Measurements from ENCODE around the gene PJA2. TPM values are rescaled to one million over a fixed set of nuclear protein-coding genes. Genes with fewer than 3 reads are reported as not detected.

The PJA2 gene
- total and polyA plus RNA-seq, 4 donors = 17.5 to 148 (median 61.3) TPM

GRCh38 chr5:109451146-109451545 lies 41.4 kb upstream of the PJA2 start:
- 37 to 68% methylated on average over 1 of the region's 1 CpG for whole genome bisulfite sequencing, 2 donors
- no peak for ATAC-seq (ENCODE audit: insufficient read depth, low FRiP score)
- H3K9me3 ChIP-seq (ENCODE audit: control insufficient read depth in 4 of 4, insufficient read depth in 3 of 4, low read length in 3 of 4) = peaks cover 0 to 2% (median 0%) of the 10 kb centered on the region in 4 donors
- no peak for TF ChIP-seq CTCF (IDR thresholded peaks at IDR 0.05; ENCODE audit: control extremely low read depth, extremely low read depth)
- H3K36me3 ChIP-seq (ENCODE audit: control insufficient read depth in 4 of 4, insufficient read depth in 4 of 4, low read length in 4 of 4) = no peaks in the 10 kb centered on the region
- no peak overlapping the region for H3K27ac ChIP-seq (ENCODE audit: low read depth in 1 of 2, low read length in 1 of 2)
- H3K4me3 ChIP-seq = no peak overlapping the region
- DNase-seq = no peak
- H3K27me3 ChIP-seq (ENCODE audit: control insufficient read depth in 3 of 3, insufficient read depth in 3 of 3, low read length in 2 of 3) = no peaks in the 10 kb centered on the region
- peaks cover 2 to 17% (median 15%) of the 10 kb centered on the region in 5 donors for H3K4me1 ChIP-seq (ENCODE audit: control insufficient read depth in 5 of 5, insufficient read depth in 5 of 5, low read length in 5 of 5)
- no peak overlapping the region for H3K9ac ChIP-seq (ENCODE audit: insufficient read depth in 1 of 2, low read length in 2 of 2)

- no peaks in the 10 kb centered on the region for H3K27me3 ChIP-seq (ENCODE audit: control insufficient read depth in 3 of 3, insufficient read depth in 3 of 3, low read length in 2 of 3)
- TF ChIP-seq CTCF (IDR thresholded peaks at IDR 0.05; ENCODE audit: control extremely low read depth, extremely low read depth) = no peak
- WGBS, 2 donors = 62 to 75% methylated on average over 12 of the region's 12 CpGs
Measured at GRCh38 chr5:109450129-109450877, 40.5 kb upstream of the PJA2 start.

GRCh38 chr5:109448838-109449237 lies 39.1 kb upstream of the PJA2 start:
- Histone ChIP-seq H3K4me1 (ENCODE audit: control insufficient read depth in 5 of 5, insufficient read depth in 5 of 5, low read length in 5 of 5) (peaks cover 0 to 3% (median 2%) of the 10 kb centered on the region in 5 donors), H3K9me3 (ENCODE audit: control insufficient read depth in 4 of 4, insufficient read depth in 3 of 4, low read length in 3 of 4) (peaks cover 0 to 2% (median 0%) of the 10 kb centered on the region in 4 donors), H3K9ac (ENCODE audit: insufficient read depth in 1 of 2, low read length in 2 of 2) (no peak overlapping the region), H3K27ac (ENCODE audit: low read depth in 1 of 2, low read length in 1 of 2) (no peak overlapping the region), H3K36me3 (ENCODE audit: control insufficient read depth in 4 of 4, insufficient read depth in 4 of 4, low read length in 4 of 4) (no peaks in the 10 kb centered on the region), H3K27me3 (ENCODE audit: control insufficient read depth in 3 of 3, insufficient read depth in 3 of 3, low read length in 2 of 3) (no peaks in the 10 kb centered on the region), H3K4me3 (no peak overlapping the region)
- DNase-seq (no peak), ATAC-seq (ENCODE audit: insufficient read depth, low FRiP score) (no peak)
- TF ChIP-seq CTCF (IDR thresholded peaks at IDR 0.05; ENCODE audit: control extremely low read depth, extremely low read depth) = no peak
- 70 to 99% methylated on average over 4 of the region's 4 CpGs for WGBS, 2 donors

More at GRCh38 chr5:109450129-109450877, 40.5 kb upstream of the PJA2 start:
- H3K9ac ChIP-seq (ENCODE audit: insufficient read depth in 1 of 2, low read length in 2 of 2) = no peak overlapping the region
- peaks cover 2 to 11% (median 8%) of the 10 kb centered on the region in 5 donors for H3K4me1 ChIP-seq (ENCODE audit: control insufficient read depth in 5 of 5, insufficient read depth in 5 of 5, low read length in 5 of 5)
- H3K27ac ChIP-seq (ENCODE audit: low read depth in 1 of 2, low read length in 1 of 2) = no peak overlapping the region
- ATAC-seq (ENCODE audit: insufficient read depth, low FRiP score) = no peak
- H3K4me3 ChIP-seq = no peak overlapping the region
- H3K9me3 ChIP-seq (ENCODE audit: control insufficient read depth in 4 of 4, insufficient read depth in 3 of 4, low read length in 3 of 4) = peaks cover 0 to 2% (median 0%) of the 10 kb centered on the region in 4 donors
- DNase-seq = no peak
- no peaks in the 10 kb centered on the region for H3K36me3 ChIP-seq (ENCODE audit: control insufficient read depth in 4 of 4, insufficient read depth in 4 of 4, low read length in 4 of 4)
